ENCODE results near the gene BCCIP. TPM values are rescaled to one million over a fixed set of nuclear protein-coding genes. Genes with fewer than 3 reads are reported as not detected.
A peak's percentile ranks its signal among the peaks of the same experiment; 100 is the strongest.

The BCCIP gene
- total RNA-seq (10 to 100 TPM; 37.5 to 38.9 TPM), polyA plus RNA-seq (10 to 100 TPM; 55.9 to 70.1 TPM)
- long read RNA-seq, donor 1, transcript BCCIP-201 (7 exons, 1,236 nt) = minor isoform, 9 of 42 reads
- long read RNA-seq, donor 1, transcript BCCIP-202 (7 exons, 2,337 nt) = major isoform, 11 of 42 reads
- long read RNA-seq, donor 1, partial matches to known transcripts = 19 of 42 reads
- long read RNA-seq, donor 1, other reads (novel, unspliced or antisense) = 0 of 42 reads
- long read RNA-seq, donor 2, partial matches to known transcripts = 8 of 16 reads
- long read RNA-seq, donor 2, other reads (novel, unspliced or antisense) = 0 of 16 reads
- long read RNA-seq, donor 3, transcript BCCIP-202 (7 exons, 2,337 nt) = major isoform, 8 of 41 reads
- long read RNA-seq, donor 3, partial matches to known transcripts = 29 of 41 reads
- long read RNA-seq, donor 3, other reads (novel, unspliced or antisense) = 0 of 41 reads
- long read RNA-seq, donor 4, transcript BCCIP-203 (8 exons, 1,433 nt) = major isoform, 5 of 17 reads
- long read RNA-seq, donor 4, partial matches to known transcripts = 8 of 17 reads
- long read RNA-seq, donor 4, other reads (novel, unspliced or antisense) = 0 of 17 reads
- long read RNA-seq, donor 5, transcript BCCIP-203 (8 exons, 1,433 nt) = minor isoform, 8 of 49 reads
- long read RNA-seq, donor 5, transcript BCCIP-201 (7 exons, 1,236 nt) = major isoform, 10 of 49 reads
- long read RNA-seq, donor 5, transcript BCCIP-202 (7 exons, 2,337 nt) = minor isoform, 6 of 49 reads
- long read RNA-seq, donor 5, partial matches to known transcripts = 25 of 49 reads
- long read RNA-seq, donor 5, other reads (novel, unspliced or antisense) = 0 of 49 reads

DNA sequence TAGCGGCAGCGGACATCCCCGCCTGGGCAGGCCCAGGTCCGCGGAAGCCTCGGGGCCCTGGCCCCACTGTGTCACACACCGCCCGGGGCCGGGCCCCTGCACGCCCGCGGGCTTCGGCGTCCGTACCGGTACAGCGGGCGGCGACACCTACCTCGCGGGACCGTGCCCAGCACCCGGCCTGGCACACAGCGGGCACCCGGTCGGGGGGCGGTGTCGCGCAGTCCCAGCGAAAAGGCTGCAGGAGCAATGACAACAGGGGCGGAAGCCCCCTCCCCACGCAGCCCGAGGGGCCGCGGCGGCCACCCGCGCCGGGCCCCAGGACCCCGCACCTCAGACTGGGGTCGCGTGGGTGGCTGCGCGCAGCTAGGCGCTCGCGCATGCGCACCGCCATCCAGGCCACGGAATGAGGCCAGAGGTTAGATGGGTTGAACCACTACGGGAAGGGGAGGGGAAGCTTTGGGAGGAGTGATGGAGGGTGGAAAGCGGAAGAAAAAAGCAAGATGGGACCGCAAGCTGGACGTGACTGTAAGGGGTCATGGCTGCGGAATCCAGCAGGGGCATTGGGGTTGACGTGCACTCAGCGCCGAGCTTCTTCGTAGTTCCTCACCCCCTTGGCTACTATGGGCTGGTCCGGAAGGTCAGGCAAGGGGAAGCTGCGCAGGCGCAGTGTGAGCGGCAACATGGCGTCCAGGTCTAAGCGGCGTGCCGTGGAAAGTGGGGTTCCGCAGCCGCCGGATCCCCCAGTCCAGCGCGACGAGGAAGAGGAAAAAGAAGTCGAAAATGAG lies at the start of gene BCCIP, which contains the start of gene UROS:
BCCIP (plus strand) TSS at position 669 of the 785 bp plus-strand sequence; CDS start at position 681, 12 bp downstream.
UROS (minus strand) TSS at position 381 of the 785 bp plus-strand sequence. CDS start 6,759 bp downstream, outside the sequence.
- Histone ChIP-seq H3K9ac (ENCODE audit: insufficient read depth in 1 of 2, low read length in 2 of 2) (peak within 1 kb of the TSS; percentile 85 to 99), H3K9me3 (ENCODE audit: control insufficient read depth in 4 of 4, insufficient read depth in 3 of 4, low read length in 3 of 4) (no peaks in the 10 kb centered on the region), H3K4me3 (peak within 1 kb of the TSS; percentile 86), H3K36me3 (ENCODE audit: control insufficient read depth in 4 of 4, insufficient read depth in 4 of 4, low read length in 4 of 4) (peaks cover 2 to 13% (median 7%) of the 10 kb centered on the region in 4 donors), H3K27ac (ENCODE audit: low read depth in 1 of 2, low read length in 1 of 2) (peak within 1 kb of the TSS; percentile 89 to 96), H3K27me3 (ENCODE audit: control insufficient read depth in 3 of 3, insufficient read depth in 3 of 3, low read length in 2 of 3) (no peaks in the 10 kb centered on the region), H3K4me1 (ENCODE audit: control insufficient read depth in 5 of 5, insufficient read depth in 5 of 5, low read length in 5 of 5) (peaks cover 5 to 20% (median 13%) of the 10 kb centered on the region in 5 donors)
- peak; percentile 97 for ATAC-seq (ENCODE audit: insufficient read depth, low FRiP score)
- 0% methylated on average over 72 to 74 of the region's 74 CpGs for WGBS, 2 donors
- no peak for TF ChIP-seq CTCF (IDR thresholded peaks at IDR 0.05; ENCODE audit: control extremely low read depth, extremely low read depth)
- peak; percentile 90 to 95 (median 93) for DNase-seq

GRCh38 chr10:125773687-125774543 lies 49.4 kb upstream of the BCCIP start:
- Histone ChIP-seq H3K9me3 (ENCODE audit: control insufficient read depth in 4 of 4, insufficient read depth in 3 of 4, low read length in 3 of 4) (no peaks in the 10 kb centered on the region), H3K27me3 (ENCODE audit: control insufficient read depth in 3 of 3, insufficient read depth in 3 of 3, low read length in 2 of 3) (no peaks in the 10 kb centered on the region), H3K4me3 (no peak overlapping the region), H3K9ac (ENCODE audit: insufficient read depth in 1 of 2, low read length in 2 of 2) (no peak overlapping the region), H3K27ac (ENCODE audit: low read depth in 1 of 2, low read length in 1 of 2) (no peak overlapping the region), H3K4me1 (ENCODE audit: control insufficient read depth in 5 of 5, insufficient read depth in 5 of 5, low read length in 5 of 5) (peaks cover 0 to 4% (median 0%) of the 10 kb centered on the region in 5 donors), H3K36me3 (ENCODE audit: control insufficient read depth in 4 of 4, insufficient read depth in 4 of 4, low read length in 4 of 4) (peaks cover 0 to 4% (median 0%) of the 10 kb centered on the region in 4 donors)
- 81 to 90% methylated on average over 65 to 75 of the region's 75 CpGs for WGBS, 2 donors
- no peak for TF ChIP-seq CTCF (IDR thresholded peaks at IDR 0.05; ENCODE audit: control extremely low read depth, extremely low read depth)
- DNase-seq = peak in 1 of 3 donors; percentile 45
- no peak for ATAC-seq (ENCODE audit: insufficient read depth, low FRiP score)

- Histone ChIP-seq H3K4me1 (ENCODE audit: control insufficient read depth in 5 of 5, insufficient read depth in 5 of 5, low read length in 5 of 5) (no peaks in the 10 kb centered on the region), H3K36me3 (ENCODE audit: control insufficient read depth in 4 of 4, insufficient read depth in 4 of 4, low read length in 4 of 4) (peaks cover 0 to 2% (median 0%) of the 10 kb centered on the region in 4 donors), H3K27me3 (ENCODE audit: control insufficient read depth in 3 of 3, insufficient read depth in 3 of 3, low read length in 2 of 3) (no peaks in the 10 kb centered on the region), H3K27ac (ENCODE audit: low read depth in 1 of 2, low read length in 1 of 2) (no peak overlapping the region), H3K9ac (ENCODE audit: insufficient read depth in 1 of 2, low read length in 2 of 2) (no peak overlapping the region), H3K9me3 (ENCODE audit: control insufficient read depth in 4 of 4, insufficient read depth in 3 of 4, low read length in 3 of 4) (no peaks in the 10 kb centered on the region), H3K4me3 (no peak overlapping the region)
- 92 to 93% methylated on average over 31 to 32 of the region's 32 CpGs for WGBS, 2 donors
- no peak for TF ChIP-seq CTCF (IDR thresholded peaks at IDR 0.05; ENCODE audit: control extremely low read depth, extremely low read depth)
- DNase-seq (no peak), ATAC-seq (ENCODE audit: insufficient read depth, low FRiP score) (no peak)
Observed at GRCh38 chr10:125774581-125775191, 48.7 kb upstream of the BCCIP start.
